Measurements from ENCODE around the gene SARS1. TPM values are rescaled to one million over a fixed set of nuclear protein-coding genes. Genes with fewer than 3 reads are reported as not detected.

Gene SARS1
- total RNA-seq, 4 donors from 2014 or later, result 85.8 to 150 (median 134) TPM

DNA sequence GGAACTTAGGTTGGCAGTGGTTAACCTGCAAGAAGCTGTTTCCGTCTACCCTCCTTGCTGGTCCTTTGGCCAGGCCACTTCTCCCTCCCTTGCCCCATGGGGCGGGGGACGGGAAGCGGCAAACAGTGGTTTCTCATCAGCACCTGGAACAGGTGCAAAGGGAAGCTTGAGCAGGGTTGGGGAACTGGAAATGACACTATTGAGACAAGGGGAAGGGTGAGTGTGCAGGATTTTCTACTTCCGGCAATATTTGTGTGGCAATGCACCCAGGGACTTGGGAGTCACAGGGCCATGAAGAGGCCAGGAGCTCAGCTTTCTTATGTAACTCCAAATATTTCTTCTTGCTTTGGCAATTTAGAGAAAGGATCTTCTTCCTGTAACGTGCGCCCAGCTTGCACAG is 29.0 kb upstream of the SARS1 start:
- H3K4me1 ChIP-seq, result peaks cover 0 to 29% (median 3%) of the 10 kb centered on the region in 3 donors
- DNase-seq, result no peak

DNA sequence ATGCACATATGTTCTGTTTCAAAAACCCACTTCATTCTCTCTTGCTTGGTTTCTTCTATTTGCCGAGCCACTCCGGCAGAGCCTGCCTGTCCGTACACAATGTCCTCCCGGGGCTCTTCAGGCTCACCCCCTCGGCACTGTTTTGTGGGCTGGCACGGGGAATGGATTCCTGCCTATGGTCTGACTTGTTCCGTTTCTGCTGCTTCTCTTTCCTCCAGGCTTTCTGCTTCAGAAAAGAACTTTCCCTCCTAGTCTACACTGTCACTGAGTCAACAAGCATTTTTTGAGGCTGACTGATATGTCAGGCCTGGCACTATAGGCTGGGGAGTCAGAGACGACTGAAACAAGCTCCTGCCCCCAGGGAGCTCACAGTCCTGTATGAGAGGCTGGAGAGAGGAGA is 28.4 kb upstream of the SARS1 start:
- TF ChIP-seq POLR2A (IDR thresholded peaks at IDR 0.05), result no peak
- TF ChIP-seq, protein P1, sequence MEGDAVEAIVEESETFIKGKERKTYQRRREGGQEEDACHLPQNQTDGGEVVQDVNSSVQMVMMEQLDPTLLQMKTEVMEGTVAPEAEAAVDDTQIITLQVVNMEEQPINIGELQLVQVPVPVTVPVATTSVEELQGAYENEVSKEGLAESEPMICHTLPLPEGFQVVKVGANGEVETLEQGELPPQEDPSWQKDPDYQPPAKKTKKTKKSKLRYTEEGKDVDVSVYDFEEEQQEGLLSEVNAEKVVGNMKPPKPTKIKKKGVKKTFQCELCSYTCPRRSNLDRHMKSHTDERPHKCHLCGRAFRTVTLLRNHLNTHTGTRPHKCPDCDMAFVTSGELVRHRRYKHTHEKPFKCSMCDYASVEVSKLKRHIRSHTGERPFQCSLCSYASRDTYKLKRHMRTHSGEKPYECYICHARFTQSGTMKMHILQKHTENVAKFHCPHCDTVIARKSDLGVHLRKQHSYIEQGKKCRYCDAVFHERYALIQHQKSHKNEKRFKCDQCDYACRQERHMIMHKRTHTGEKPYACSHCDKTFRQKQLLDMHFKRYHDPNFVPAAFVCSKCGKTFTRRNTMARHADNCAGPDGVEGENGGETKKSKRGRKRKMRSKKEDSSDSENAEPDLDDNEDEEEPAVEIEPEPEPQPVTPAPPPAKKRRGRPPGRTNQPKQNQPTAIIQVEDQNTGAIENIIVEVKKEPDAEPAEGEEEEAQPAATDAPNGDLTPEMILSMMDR (IDR thresholded peaks at IDR 0.05), result no peak
- Histone ChIP-seq H3K4me3 (no peak overlapping the region), H3K9me3 (no peaks in the 10 kb centered on the region), H3K27me3 (no peaks in the 10 kb centered on the region), H3K4me1 (peaks cover 0 to 29% (median 3%) of the 10 kb centered on the region in 3 donors), H3K27ac (peak overlapping the region; percentile 4 to 57 (median 41)), H3K36me3 (no peaks in the 10 kb centered on the region)
- no peak for DNase-seq
- WGBS, 2 donors, result 50 to 64% methylated on average over 8 of the region's 8 CpGs
- intact Hi-C loops (cut with DNase I), result no loop called here

More for the DNA sequence above, 29.0 kb upstream of the SARS1 start:
- H3K27me3 ChIP-seq, result no peaks in the 10 kb centered on the region
- TF ChIP-seq, protein P1 (IDR thresholded peaks at IDR 0.05), result no peak
- no peak for TF ChIP-seq POLR2A (IDR thresholded peaks at IDR 0.05)
- WGBS, 2 donors, result 75 to 80% methylated on average over 4 of the region's 7 CpGs
- no peaks in the 10 kb centered on the region for H3K9me3 ChIP-seq
- H3K27ac ChIP-seq, result peak overlapping the region in 1 of 4 donors; percentile 48
- H3K4me3 ChIP-seq, result no peak overlapping the region
- no peaks in the 10 kb centered on the region for H3K36me3 ChIP-seq
- intact Hi-C loops (cut with DNase I), result no loop called here

DNA sequence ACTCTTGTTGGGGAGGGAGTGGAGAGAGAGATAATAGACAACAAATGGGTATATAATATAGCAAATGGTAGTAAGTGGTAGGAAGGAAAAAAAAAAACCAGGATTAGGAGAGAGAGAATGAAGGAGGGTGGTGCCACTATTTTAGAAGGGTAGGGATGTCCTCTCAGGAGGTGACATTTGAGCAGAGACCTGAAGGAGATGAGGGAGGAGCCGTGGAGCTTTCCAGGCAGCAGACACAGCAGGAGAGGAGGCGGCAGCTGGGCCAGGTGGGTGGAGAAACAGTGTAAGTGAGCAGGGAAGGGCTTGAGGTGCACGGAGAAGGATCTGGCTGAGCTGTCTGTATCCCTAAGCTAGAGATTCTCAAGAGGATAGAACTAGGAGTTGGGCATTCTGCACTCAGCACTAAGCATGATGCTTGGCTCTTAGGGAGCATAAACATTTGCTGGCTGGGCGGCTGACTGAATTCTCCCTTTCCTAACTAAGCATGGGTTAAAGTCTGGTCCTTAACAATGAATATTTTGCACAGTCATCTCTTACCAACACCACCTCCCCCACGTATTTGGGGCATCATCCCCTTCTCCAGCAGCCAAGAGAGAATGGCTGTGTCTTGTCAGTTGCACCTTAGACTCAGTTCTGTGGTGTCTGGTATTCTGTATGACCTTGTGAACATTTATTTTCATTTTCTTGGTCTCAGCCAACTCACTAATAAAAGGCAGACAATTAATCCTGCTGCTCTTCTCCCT is 27.6 kb upstream of the SARS1 start:
- Histone ChIP-seq H3K4me1 (peaks cover 0 to 29% (median 3%) of the 10 kb centered on the region in 3 donors), H3K27ac (peak overlapping the region; percentile 4 to 57 (median 50)), H3K36me3 (no peaks in the 10 kb centered on the region), H3K9me3 (no peaks in the 10 kb centered on the region), H3K27me3 (no peaks in the 10 kb centered on the region), H3K4me3 (no peak overlapping the region)
- no peak for DNase-seq
- 49 to 53% methylated on average over 5 of the region's 5 CpGs for WGBS, 2 donors
- intact Hi-C loops (cut with DNase I), result no loop called here
- no peak for TF ChIP-seq POLR2A (IDR thresholded peaks at IDR 0.05)
- TF ChIP-seq, protein P1 (IDR thresholded peaks at IDR 0.05), result no peak

DNA sequence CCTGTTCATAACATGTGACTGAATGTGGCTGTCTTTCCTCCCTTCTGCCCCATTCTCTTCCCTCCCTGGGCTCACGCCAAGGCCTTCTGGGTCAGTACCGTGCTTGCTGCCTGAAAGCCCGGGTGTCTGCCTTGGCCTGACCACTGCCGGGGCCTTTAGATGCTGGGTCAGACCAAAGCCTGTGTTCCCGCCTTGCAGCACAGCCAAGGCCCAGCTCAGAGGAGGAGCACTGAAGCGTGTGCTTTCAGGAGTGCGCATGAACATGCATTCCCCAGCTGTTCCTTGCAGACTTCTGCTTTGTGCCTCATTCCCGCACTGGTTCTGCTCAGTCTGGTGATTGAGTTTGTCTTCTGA is 27.0 kb upstream of the SARS1 start:
- DNase-seq, result no peak
- no peaks in the 10 kb centered on the region for H3K36me3 ChIP-seq
- WGBS, 2 donors, result 88% methylated on average over 3 to 6 of the region's 8 CpGs
- H3K27me3 ChIP-seq, result no peaks in the 10 kb centered on the region
- H3K9me3 ChIP-seq, result no peaks in the 10 kb centered on the region
- TF ChIP-seq, protein P1 (IDR thresholded peaks at IDR 0.05), result no peak
- TF ChIP-seq POLR2A (IDR thresholded peaks at IDR 0.05), result no peak
- intact Hi-C loops (cut with DNase I), result no loop called here
- H3K27ac ChIP-seq, result peak overlapping the region in 3 of 4 donors; percentile 53 to 57 (median 55)
- no peak overlapping the region for H3K4me3 ChIP-seq
- H3K4me1 ChIP-seq, result peaks cover 0 to 29% (median 3%) of the 10 kb centered on the region in 3 donors

DNA sequence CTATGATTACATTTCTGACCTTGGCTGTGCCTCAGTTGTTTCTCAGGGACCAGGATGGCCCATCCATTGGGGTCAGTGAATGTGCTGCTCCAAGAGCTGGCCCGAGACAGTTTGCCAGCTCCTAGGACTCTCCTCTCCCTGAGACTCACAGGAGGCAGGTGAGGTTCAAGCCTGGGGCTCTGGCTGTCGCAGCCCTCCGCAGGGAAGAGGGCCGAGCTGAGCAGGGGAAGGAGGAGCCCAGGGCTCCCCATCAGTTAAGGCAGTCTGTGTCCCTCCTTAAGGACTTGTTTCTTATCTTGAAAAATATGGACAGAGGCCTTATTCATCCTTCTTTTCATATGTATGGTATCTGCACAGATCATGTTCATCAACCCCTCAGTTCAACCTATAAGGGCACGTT is 26.6 kb upstream of the SARS1 start:
- TF ChIP-seq POLR2A (IDR thresholded peaks at IDR 0.05), result no peak
- TF ChIP-seq, protein P1 (IDR thresholded peaks at IDR 0.05), result no peak
- Histone ChIP-seq H3K36me3 (no peaks in the 10 kb centered on the region), H3K4me1 (peaks cover 0 to 29% (median 3%) of the 10 kb centered on the region in 3 donors), H3K9me3 (no peaks in the 10 kb centered on the region), H3K27ac (peak overlapping the region; percentile 11 to 57 (median 54)), H3K27me3 (no peaks in the 10 kb centered on the region), H3K4me3 (no peak overlapping the region)
- no peak for DNase-seq
- intact Hi-C loops (cut with DNase I), result no loop called here
- 73 to 87% methylated on average over 2 to 4 of the region's 5 CpGs for WGBS, 2 donors

All from esophagus squamous epithelium (tissue), 5 donors.